Cardiac fibroblast (primary cell): ENCODE measurements around the gene SIRT3.

ENCODE experiments used
- DNase-seq, 2 donors: peaks; one replicate each; pipeline versions ENCODE4 v3.0.0 to v3.0.0-alpha.2; 2010; ENCODE audit warnings: low read depth in 2 of 2
- H3K4me3 ChIP-seq, 2 donors: replicated peaks in 1 of 2; 1 replicate in 1 of 2; 2 replicates in 1 of 2; pipeline ENCODE4 v1.5.1; 2011; ENCODE audit warnings: low read depth in 2 of 2, low read length in 2 of 2, mild to moderate bottlenecking in 2 of 2, moderate library complexity in 1 of 2
- TF ChIP-seq, protein P1 (sequence below): IDR thresholded peaks from one replicate; pipeline ENCODE4 v1.5.1; 2011; ENCODE audit warnings: low read depth, mild to moderate bottlenecking, low read length, inconsistent platforms

SIRT3 gene

GRCh38 chr11:279040-279965 lies 43.2 kb upstream of the SIRT3 start:
- TF ChIP-seq, protein P1, sequence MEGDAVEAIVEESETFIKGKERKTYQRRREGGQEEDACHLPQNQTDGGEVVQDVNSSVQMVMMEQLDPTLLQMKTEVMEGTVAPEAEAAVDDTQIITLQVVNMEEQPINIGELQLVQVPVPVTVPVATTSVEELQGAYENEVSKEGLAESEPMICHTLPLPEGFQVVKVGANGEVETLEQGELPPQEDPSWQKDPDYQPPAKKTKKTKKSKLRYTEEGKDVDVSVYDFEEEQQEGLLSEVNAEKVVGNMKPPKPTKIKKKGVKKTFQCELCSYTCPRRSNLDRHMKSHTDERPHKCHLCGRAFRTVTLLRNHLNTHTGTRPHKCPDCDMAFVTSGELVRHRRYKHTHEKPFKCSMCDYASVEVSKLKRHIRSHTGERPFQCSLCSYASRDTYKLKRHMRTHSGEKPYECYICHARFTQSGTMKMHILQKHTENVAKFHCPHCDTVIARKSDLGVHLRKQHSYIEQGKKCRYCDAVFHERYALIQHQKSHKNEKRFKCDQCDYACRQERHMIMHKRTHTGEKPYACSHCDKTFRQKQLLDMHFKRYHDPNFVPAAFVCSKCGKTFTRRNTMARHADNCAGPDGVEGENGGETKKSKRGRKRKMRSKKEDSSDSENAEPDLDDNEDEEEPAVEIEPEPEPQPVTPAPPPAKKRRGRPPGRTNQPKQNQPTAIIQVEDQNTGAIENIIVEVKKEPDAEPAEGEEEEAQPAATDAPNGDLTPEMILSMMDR: no peak
- no peak overlapping the region for H3K4me3 ChIP-seq
- no peak for DNase-seq

- TF ChIP-seq, protein P1: no peak
- H3K4me3 ChIP-seq: no peak within 1 kb of the TSS
- DNase-seq: no peak
Measured at GRCh38 chr11:278001-278951, 42.1 kb upstream of the SIRT3 start, which contains the start of gene NLRP6. Gene NLRP6, plus strand, starts transcription at chr11:278407. Its CDS starts 163 bp downstream, at chr11:278570.

DNA sequence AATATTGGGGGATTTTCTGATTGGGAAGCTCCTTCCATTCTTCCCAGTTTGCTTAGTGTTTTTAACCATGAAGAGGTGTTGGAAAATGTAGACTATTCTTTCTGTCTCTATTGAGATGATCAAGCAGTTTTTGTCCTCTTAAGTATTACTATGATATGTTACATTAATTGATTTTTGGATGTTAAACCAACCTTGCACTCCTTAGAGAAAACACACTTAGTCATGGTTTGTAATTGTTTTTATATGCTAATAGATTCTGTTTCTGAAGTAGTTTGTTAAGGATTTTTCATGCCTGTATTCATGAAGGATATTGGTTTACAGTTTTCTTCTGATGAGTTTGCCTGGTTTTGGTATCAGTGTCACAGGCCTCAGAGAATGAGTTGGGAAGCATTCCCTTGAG lies 40.1 kb upstream of the SIRT3 start:
- TF ChIP-seq, protein P1: no peak
- no peak for DNase-seq
- no peak overlapping the region for H3K4me3 ChIP-seq

DNA sequence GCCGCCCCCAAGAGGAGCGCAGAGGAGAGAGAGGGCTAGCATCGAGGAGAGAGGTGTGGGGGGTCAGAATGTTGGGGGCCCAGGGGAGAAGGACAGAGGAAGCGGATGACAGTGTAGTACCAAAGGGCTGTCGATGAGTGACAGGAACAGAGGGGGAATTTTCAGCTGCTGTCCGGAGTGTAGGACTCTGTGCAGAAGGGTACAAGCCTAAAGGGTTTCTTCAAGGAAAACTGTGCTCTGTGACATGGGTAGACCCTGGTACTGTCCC lies 36.7 kb upstream of the SIRT3 start:
- TF ChIP-seq, protein P1: no peak
- no peak for DNase-seq
- H3K4me3 ChIP-seq: no peak overlapping the region

GRCh38 chr11:272195-272930 lies 36.2 kb upstream of the SIRT3 start:
- H3K4me3 ChIP-seq: no peak overlapping the region
- DNase-seq: no peak
- TF ChIP-seq, protein P1: no peak

GRCh38 chr11:271319-271715 lies 35.2 kb upstream of the SIRT3 start:
- DNase-seq: no peak
- TF ChIP-seq, protein P1: no peak
- no peak overlapping the region for H3K4me3 ChIP-seq
